ENCODE results near the gene LETM1. TPM values are rescaled to one million over a fixed set of nuclear protein-coding genes. Genes with fewer than 3 reads are reported as not detected.

Gene LETM1
- total and polyA plus RNA-seq, 2 of the 8 experiments (the other 6 are each of a cell fraction or from before 2014, with no cell fraction given), result 19.8 to 50.1 TPM

GRCh38 chr4:1859389-1859753 is 3.4 kb upstream of the LETM1 start:
- peaks cover 0 to 4% of the 10 kb centered on the region in 2 experiments; a peak in 1 of 4 replicates for H3K79me2 ChIP-seq (ENCODE audit: control insufficient read depth in 1 of 2, insufficient read depth in 2 of 2, low read length in 2 of 2)
- H3K9me3 ChIP-seq (ENCODE audit: insufficient read depth in 2 of 2, low read depth in 1 of 2, low read length in 1 of 2), result no peaks in the 10 kb centered on the region
- no peak overlapping the region for H4K5ac ChIP-seq (ENCODE audit: insufficient read length, low read depth, low read length)
- no peak overlapping the region for H2AK5ac ChIP-seq (ENCODE audit: low read depth, low read length)
- H2BK20ac ChIP-seq (ENCODE audit: low read length), result no peak overlapping the region
- no peak overlapping the region for H4K91ac ChIP-seq (replicated peaks; ENCODE audit: insufficient read length, low read length)
- no peak for TF ChIP-seq ATF2 (IDR thresholded peaks at IDR 0.05; ENCODE audit: low read length)
- no peak for TF ChIP-seq CREB1 (IDR thresholded peaks at IDR 0.05)
- peak; percentile 9 to 10; a peak in 1 of 4 replicates for TF ChIP-seq RAD21 (IDR thresholded peaks at IDR 0.05 in 1 of 2, conservative IDR thresholded peaks at IDR 0.05 in 1 of 2; ENCODE audit: low read depth in 2 of 2, low read length in 2 of 2)
- ChIA-PET CTCF (ENCODE audit: partially characterized antibody) (interaction anchor here (0.8 to 3.8 kb wide), 6 partner anchors 17 to 54 kb away, joined by 3 to 18 read pairs (median 6); no protein-coding TSS in a partner anchor), POLR2A (ENCODE audit: partially characterized antibody) (interaction anchor here (0.9 to 2.2 kb wide), 3 partner anchors 9 to 66 kb away, joined by 3 to 6 read pairs (median 4); partner anchors contain the start of genes FGFR3 and NSD2)
- no peaks in the 10 kb centered on the region for H3K36me3 ChIP-seq (ENCODE audit: control insufficient read depth in 2 of 4, insufficient read depth in 4 of 4, low read length in 3 of 4)
- no peak overlapping the region for H2BK12ac ChIP-seq (ENCODE audit: low read depth, low read length)
- no peak overlapping the region for H3K4me3 ChIP-seq (ENCODE audit: extremely low read depth in 1 of 4, insufficient read depth in 2 of 4, low read depth in 3 of 4, low read length in 4 of 4)
- H4K8ac ChIP-seq (ENCODE audit: extremely low read depth, insufficient read depth, low read length), result no peak overlapping the region
- H3K27me3 ChIP-seq (replicated peaks in 1 of 4; ENCODE audit: control insufficient read depth in 3 of 4, extremely low read depth in 1 of 4, insufficient read depth in 3 of 4, low read length in 3 of 4), result peaks cover 59 to 82% (median 78%) of the 10 kb centered on the region in 4 experiments
- FAIRE-seq (no peak), DNase-seq (ENCODE audit: low read depth in 1 of 2, low spot score in 2 of 2) (no peak)
- H3K4me2 ChIP-seq (ENCODE audit: insufficient read depth in 1 of 2, low read depth in 2 of 2, low read length in 2 of 2), result no peak overlapping the region
- H2BK120ac ChIP-seq (replicated peaks; ENCODE audit: low read depth, low read length), result no peak overlapping the region
- no peak overlapping the region for H2AFZ ChIP-seq (ENCODE audit: low read length)
- H2BK15ac ChIP-seq (ENCODE audit: low read length), result no peak overlapping the region
- no peak overlapping the region for H3K14ac ChIP-seq (ENCODE audit: insufficient read length)
- no peak overlapping the region for H3K4ac ChIP-seq (replicated peaks; ENCODE audit: insufficient read length, low read depth, low read length)
- no peak overlapping the region for H3K18ac ChIP-seq (ENCODE audit: extremely low read depth, low read length)
- H3K23me2 ChIP-seq (ENCODE audit: low read depth, low read length), result peaks cover 17% of the 10 kb centered on the region
- no peak overlapping the region for H3K9ac ChIP-seq (replicated peaks in 1 of 4; ENCODE audit: extremely low read depth in 1 of 4, low read depth in 3 of 4, low read length in 3 of 4)
- WGBS, 2 experiments (ENCODE audit: extremely low coverage in 1 of 2, insufficient coverage in 1 of 2, insufficient read length in 1 of 2, insufficient replicate concordance in 2 of 2, low coverage in 1 of 2, low lambda C conversion rate in 2 of 2, missing lambda C conversion rate in 1 of 2), result 57% methylated on average over 1 of the region's 1 CpG; no CpG with 5 or more reads in 1 of the 2 experiments
- H3K27ac ChIP-seq (ENCODE audit: low read depth, low read length), result no peak overlapping the region
- peaks cover 0 to 14% (median 7%) of the 10 kb centered on the region in 4 experiments; a peak in 5 of 7 replicates for H3K4me1 ChIP-seq (replicated peaks in 1 of 4; ENCODE audit: control insufficient read depth in 3 of 4, insufficient read depth in 4 of 4, low read length in 3 of 4)
- H4K20me1 ChIP-seq (replicated peaks in 1 of 2; ENCODE audit: control insufficient read depth in 1 of 2, insufficient read depth in 2 of 2, low read length in 2 of 2), result peaks cover 12 to 27% of the 10 kb centered on the region in 2 experiments
- H3K23ac ChIP-seq (ENCODE audit: insufficient read length), result no peak overlapping the region
- H3K56ac ChIP-seq (replicated peaks; ENCODE audit: insufficient read length, low read depth, low read length), result no peak overlapping the region
- no peak overlapping the region for H2BK5ac ChIP-seq (ENCODE audit: low read depth, low read length)
- peaks cover 3% of the 10 kb centered on the region; the same call in 1 of the 2 replicates for H3K79me1 ChIP-seq (ENCODE audit: low read depth, low read length)
